HG03439 (cell line): ENCODE measurements around the gene CISTR.
"Not testable (repeated sequence)": the region's sequence is repeated elsewhere in the genome, so short reads cannot be mapped to it uniquely, and the experiment has no call there.

ENCODE experiments used
- ATAC-seq: cut with Tn5 transposase; IDR thresholded peaks from one replicate; pipeline ENCODE4 v1.9.1; 2021; ENCODE audit warnings: mild to moderate bottlenecking, moderate library complexity; ENCODE audit not compliant: unreplicated experiment

CISTR gene

DNA sequence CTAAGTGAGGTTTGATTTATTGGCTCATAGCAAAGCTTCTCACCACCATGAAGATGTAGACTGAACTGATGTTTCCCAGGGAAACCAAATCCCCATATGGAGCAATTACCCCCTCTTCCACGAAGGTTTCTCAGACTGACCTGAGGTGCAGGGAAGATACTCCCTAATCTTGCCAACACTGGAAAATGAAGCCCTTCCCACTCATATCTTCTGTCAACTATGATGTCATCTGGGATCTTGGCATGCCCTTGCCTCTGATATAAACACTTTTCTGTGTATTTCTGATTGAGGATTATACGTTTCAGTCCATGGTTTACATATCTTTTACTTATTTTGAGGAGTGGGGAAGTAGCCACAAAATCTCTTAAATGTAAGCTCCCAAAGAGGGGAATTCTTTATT, 14.1 kb upstream of the CISTR start:
- ATAC-seq = no peak

DNA sequence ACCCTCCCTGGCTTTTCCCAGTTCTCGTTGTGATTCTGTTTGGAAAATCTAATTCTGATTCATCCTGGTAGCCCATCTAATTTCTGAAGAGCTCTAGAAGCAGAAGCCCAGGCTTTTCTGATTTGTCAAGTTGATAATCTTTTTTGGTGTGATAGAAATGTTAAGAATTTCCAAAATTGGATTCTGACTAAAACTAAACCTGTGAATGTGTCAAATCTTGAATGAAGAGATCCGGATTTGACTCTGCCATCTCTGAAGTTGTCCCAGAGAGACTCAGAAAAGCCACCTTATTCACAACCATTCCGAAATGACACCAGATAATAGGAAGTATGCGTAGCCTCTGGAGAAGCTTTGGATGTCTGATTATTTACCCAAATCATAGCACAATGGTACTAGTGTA, 12.8 kb upstream of the CISTR start:
- no peak for ATAC-seq

GRCh38 chr12:53762793-53763192, 11.0 kb upstream of the CISTR start:
- not testable (repeated sequence) for ATAC-seq

DNA sequence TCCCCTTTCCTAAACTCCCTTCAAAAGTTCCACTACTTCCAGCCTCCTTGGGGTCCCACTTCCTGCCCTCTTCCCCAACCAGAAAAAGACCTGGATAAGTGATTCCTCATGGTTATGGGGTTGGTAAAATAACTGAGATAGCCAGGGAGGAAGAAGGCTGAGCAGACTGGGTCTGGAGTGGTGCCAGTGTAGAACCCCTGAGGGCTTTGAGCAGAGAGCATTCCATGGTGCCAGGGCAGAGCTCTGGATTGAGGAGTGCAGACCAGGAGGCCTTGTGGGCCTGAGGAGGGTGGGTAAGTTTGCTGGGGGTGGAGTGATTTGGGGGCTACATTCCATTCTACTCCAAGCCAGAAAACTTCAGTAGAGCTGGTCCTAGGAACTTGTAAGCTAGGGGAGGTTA, 9.5 kb upstream of the CISTR start:
- no peak for ATAC-seq

- ATAC-seq = no peak
Observed at GRCh38 chr12:53759261-53759660, 7.5 kb upstream of the CISTR start.

DNA sequence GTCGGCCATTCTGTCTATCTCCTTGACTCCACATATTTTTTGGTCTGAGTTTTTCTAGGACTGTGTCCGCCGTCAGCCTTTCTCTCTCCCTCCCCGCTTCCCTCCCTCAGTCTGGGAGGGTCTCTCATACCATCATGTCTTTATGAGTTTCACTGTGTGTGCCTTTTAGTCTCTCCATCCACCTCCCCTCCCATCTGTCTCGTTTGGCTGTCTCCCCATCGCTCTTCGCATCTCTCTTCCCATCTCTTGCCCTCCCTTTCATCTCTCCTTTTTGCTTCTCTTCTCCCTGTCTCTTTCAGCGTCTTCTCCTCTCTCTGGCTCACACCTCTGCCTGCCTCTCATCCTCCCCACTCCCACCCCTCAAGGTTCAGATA, 6.9 kb upstream of the CISTR start:
- no peak for ATAC-seq

- no peak for ATAC-seq
Observed at GRCh38 chr12:53758081-53758729, 6.4 kb upstream of the CISTR start.

- peak; percentile 71 for ATAC-seq
Observed at GRCh38 chr12:53757101-53757770, 5.5 kb upstream of the CISTR start.

DNA sequence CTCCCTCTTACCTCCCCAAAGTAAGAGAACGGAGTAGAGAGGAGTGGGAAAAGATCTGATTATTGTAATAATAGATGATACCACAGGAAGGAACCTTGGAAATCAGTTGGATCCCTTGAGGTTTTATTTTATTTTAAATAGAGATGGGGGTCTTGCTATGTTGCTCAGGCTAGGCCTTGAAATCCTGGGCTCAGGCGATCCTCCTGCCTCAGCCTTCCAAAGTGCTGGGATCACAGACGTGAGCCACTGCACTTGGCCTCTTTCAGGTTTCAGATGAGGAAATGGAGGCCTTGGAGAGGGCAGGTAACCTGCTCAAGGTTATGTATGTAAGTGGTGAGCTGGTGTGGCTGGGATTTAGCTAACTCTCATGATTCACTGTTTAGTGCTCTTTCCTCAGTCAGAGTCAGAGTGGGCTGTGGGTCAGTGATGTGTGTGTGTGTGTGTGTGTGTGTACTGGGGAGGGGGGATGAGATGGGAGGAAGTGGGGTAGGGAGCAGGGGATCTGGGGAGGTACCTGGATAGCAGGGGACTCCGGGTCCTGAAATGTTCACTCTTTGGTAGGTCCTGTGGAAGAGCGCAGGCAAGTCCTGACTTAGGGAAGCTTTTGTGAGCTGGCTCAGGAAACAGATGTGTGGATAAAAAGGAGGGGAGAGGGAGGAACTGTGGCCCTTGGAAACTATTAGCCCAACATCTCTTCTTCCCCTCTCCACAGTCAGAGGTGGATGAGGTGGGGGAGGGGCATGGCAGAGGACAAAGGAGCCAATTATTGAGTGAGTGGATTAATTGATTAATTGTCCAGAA, 4.7 kb upstream of the CISTR start:
- ATAC-seq = peak; percentile 11

GRCh38 chr12:53755893-53756292, 4.1 kb upstream of the CISTR start:
- no peak for ATAC-seq

DNA sequence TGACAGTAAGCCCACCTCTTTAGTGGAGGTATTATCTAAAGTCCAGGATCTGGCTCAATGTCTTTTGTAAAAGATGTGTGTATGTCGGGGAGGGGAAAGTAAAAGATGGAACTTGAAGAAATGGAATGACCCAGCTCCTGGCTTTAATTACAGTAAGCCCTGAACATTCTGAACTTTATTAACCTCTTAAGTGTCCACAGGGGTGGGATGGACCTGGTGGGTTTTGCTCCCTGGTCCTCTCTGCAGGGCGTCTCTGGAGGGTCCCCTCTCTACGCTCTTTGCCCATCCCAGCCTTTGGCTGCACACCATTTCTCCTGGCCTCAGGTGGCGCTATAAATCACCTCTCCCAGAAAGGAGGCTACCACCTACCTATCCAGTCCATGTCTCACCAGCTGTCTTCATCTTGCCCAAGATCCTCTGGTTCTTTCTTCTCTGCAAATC, 3.7 kb upstream of the CISTR start:
- ATAC-seq = no peak

GRCh38 chr12:53754633-53755264, 3.0 kb upstream of the CISTR start:
- no peak for ATAC-seq

DNA sequence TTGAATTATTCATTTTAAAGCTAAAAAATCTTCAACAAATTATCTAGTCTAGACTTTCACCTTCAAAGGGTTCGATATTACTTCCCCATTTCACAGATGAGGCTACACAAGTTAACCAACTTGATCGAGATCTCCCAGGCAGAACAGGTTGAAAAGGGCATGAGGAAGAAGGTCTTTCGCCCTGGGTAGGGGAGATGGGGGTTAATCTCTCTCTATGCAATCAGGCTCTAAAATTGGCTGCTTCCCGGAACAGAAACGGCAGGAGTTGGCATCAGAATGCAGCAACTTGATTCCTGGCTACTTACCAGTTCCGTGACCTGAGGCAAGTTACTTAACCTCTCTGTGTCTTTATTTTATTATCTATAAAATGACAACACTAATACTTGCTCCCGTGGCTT, 2.4 kb upstream of the CISTR start:
- no peak for ATAC-seq

- no peak for ATAC-seq
Observed at GRCh38 chr12:53752621-53753020, 842 bp upstream of the CISTR start.

DNA sequence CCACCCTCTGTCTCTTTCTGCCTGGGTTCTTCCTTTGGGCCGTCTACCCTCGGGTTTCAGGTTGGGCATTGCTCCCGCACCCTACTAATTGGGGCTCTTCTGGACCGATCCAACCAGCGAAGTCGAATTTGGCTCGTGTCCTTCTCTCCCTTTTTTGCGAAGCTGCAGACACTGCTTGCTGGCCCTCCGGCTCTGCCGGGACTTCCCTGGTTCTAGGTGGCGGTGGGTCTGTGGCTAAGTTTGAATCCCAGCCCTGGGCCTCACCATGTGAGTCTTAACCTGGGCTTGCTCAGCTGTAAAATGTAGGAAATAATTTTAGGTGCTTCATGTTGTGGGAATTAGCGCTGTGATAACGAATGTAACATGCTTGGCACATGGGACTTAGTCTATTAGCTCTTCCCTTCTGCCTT, 418 bp upstream of the CISTR start:
- no peak for ATAC-seq

GRCh38 chr12:53750812-53751335, 905 bp downstream of the CISTR start:
- ATAC-seq = no peak

- no peak for ATAC-seq
Observed at GRCh38 chr12:53749986-53750811, 1.6 kb downstream of the CISTR start.

GRCh38 chr12:53748072-53748840, 3.5 kb downstream of the CISTR start:
- ATAC-seq = no peak

GRCh38 chr12:53747095-53747494, 4.7 kb downstream of the CISTR start:
- no peak for ATAC-seq
